Neural cell (in vitro differentiated cells): Measurements from ENCODE around the gene SERPINE2. TPM values are rescaled to one million over a fixed set of nuclear protein-coding genes. Genes with fewer than 3 reads are reported as not detected.

Experiments used
- H2AFZ ChIP-seq: fragments of 200-600, 300-800 bp; sonication (generic), shearing (Covaris generic); 2 replicates; pipeline ENCODE4 v1.6.0; 2014; ENCODE audit warnings: low read depth, mild to moderate bottlenecking, antibody characterized with exemption, low read length, moderate library complexity
- H3F3A ChIP-seq: fragments of 200-600 bp; shearing (Covaris generic); 2 replicates; pipeline ENCODE4 v1.6.1; 2016; ENCODE audit warnings: mild to moderate bottlenecking, moderate library complexity, mixed read lengths, antibody characterized with exemption, low read length; ENCODE audit not compliant: insufficient read depth, poor library complexity, severe bottlenecking
- H3K27ac ChIP-seq: fragments of 200-600, 300-800 bp; sonication (generic), shearing (Covaris generic); 2 replicates; pipeline ENCODE4 v1.5.1; 2014; ENCODE audit warnings: mild to moderate bottlenecking, low read length, moderate library complexity
- H3K27me3 ChIP-seq: fragments of 300-800, 200-600 bp; sonication (generic), shearing (Covaris generic); 2 replicates; pipeline ENCODE4 v1.6.0; 2014; ENCODE audit warnings: mild to moderate bottlenecking, low read depth, low read length, moderate library complexity; ENCODE audit not compliant: insufficient read depth
- H3K36me3 ChIP-seq: fragments of 300-800, 200-600 bp; sonication (generic), shearing (Covaris generic); 2 replicates; pipeline ENCODE4 v1.5.1; 2014; ENCODE audit warnings: mild to moderate bottlenecking, antibody characterized with exemption, low read length, moderate library complexity; ENCODE audit not compliant: insufficient read depth
- H3K4me2 ChIP-seq: fragments of 300-800, 200-600 bp; sonication (generic), shearing (Covaris generic); 2 replicates; pipeline ENCODE4 v1.6.0; 2014; ENCODE audit warnings: mild to moderate bottlenecking, low read length
- H3K4me3 ChIP-seq: fragments of 300-800, 200-600 bp; sonication (generic), shearing (Covaris generic); 2 replicates; pipeline ENCODE4 v1.5.1; 2014; ENCODE audit warnings: mild to moderate bottlenecking, low read length, moderate library complexity
- H3K79me2 ChIP-seq: fragments of 200-600 bp; shearing (Covaris generic); replicated peaks from 2 replicates; pipeline ENCODE4 v1.6.0; 2014; ENCODE audit warnings: mild to moderate bottlenecking, low read length, moderate library complexity; ENCODE audit not compliant: insufficient read depth
- H3K9ac ChIP-seq: fragments of 300-800, 200-600 bp; sonication (generic), shearing (Covaris generic); 2 replicates; pipeline ENCODE4 v1.6.1; 2016; ENCODE audit warnings: mild to moderate bottlenecking, low read length, mixed read lengths
- H3K9me2 ChIP-seq: fragments of 200-600 bp; shearing (Covaris generic); 2 replicates; pipeline ENCODE4 v1.6.1; 2016; ENCODE audit warnings: mild to moderate bottlenecking, low read length, mixed read lengths; ENCODE audit not compliant: insufficient read depth
- H3K9me3 ChIP-seq: fragments of 200-600, 300-800 bp; sonication (generic), shearing (Covaris generic); 2 replicates; pipeline ENCODE4 v1.6.1; 2016; ENCODE audit warnings: mild to moderate bottlenecking, mixed run types, low read length, moderate library complexity, mixed read lengths
- H4K20me1 ChIP-seq: fragments of 200-600 bp; shearing (Covaris generic); 2 replicates; pipeline ENCODE4 v1.6.1; 2016; ENCODE audit warnings: mild to moderate bottlenecking, mixed run types; ENCODE audit not compliant: insufficient read depth
- CTCF ChIP-seq: fragments of 450-650 bp; IDR thresholded peaks from 2 replicates; pipeline ENCODE4 v1.5.1; 2014; ENCODE audit warnings: antibody characterized with exemption, mild to moderate bottlenecking, moderate library complexity; ENCODE audit not compliant: poor library complexity, severe bottlenecking
- EP300 ChIP-seq: fragments of 450-650 bp; conservative IDR thresholded peaks from 2 replicates; pipeline ENCODE4 v1.6.1; 2014; ENCODE audit warnings: antibody characterized with exemption, mild to moderate bottlenecking, moderate library complexity; ENCODE audit not compliant: poor library complexity, severe bottlenecking
- EZH2 ChIP-seq: fragments of 200-600, 300-800 bp; shearing (Covaris generic), sonication (generic); IDR thresholded peaks from 2 replicates; pipeline ENCODE4 v1.6.1; 2014; ENCODE audit warnings: antibody characterized with exemption, low read length, borderline replicate concordance, mild to moderate bottlenecking; ENCODE audit not compliant: insufficient read depth, poor library complexity, severe bottlenecking
- MXI1 ChIP-seq: fragments of 450-650 bp; conservative IDR thresholded peaks from 2 replicates; pipeline ENCODE4 v1.6.1; 2014; ENCODE audit warnings: antibody characterized with exemption, mild to moderate bottlenecking; ENCODE audit not compliant: poor library complexity, severe bottlenecking
- POLR2AphosphoS5 ChIP-seq: IDR thresholded peaks from 2 replicates; pipeline ENCODE4 v1.6.1; 2012
- RAD21 ChIP-seq: fragments of 450-650 bp; conservative IDR thresholded peaks from 2 replicates; pipeline ENCODE4 v1.6.1; 2014; ENCODE audit warnings: antibody characterized with exemption, mild to moderate bottlenecking, moderate library complexity
- REST ChIP-seq: IDR thresholded peaks from 2 replicates; pipeline ENCODE4 v1.6.1; 2012; ENCODE audit warnings: borderline replicate concordance
- SMC3 ChIP-seq: fragments of 450-650 bp; conservative IDR thresholded peaks from 2 replicates; pipeline ENCODE4 v1.6.1; 2014; ENCODE audit warnings: antibody characterized with exemption, mild to moderate bottlenecking, moderate library complexity; ENCODE audit not compliant: poor library complexity
- TAF1 ChIP-seq: IDR thresholded peaks from 2 replicates; pipeline ENCODE4 v1.6.1; 2012; ENCODE audit warnings: low read depth
- polyA plus RNA-seq: library from polyadenylated mRNA; depleted of rRNA; stranded (reverse); fragments of >200 nt; gene quantifications from 2 replicates; pipeline ENCODE4 v1.2.3, GENCODE V29; 2014

The SERPINE2 gene
- polyA plus RNA-seq, 1 donor from 2014 or later: 38.5 TPM

- Histone ChIP-seq H3K79me2 (peaks cover 2% of the 10 kb centered on the region), H3F3A (no peaks in the 10 kb centered on the region), H4K20me1 (no peaks in the 10 kb centered on the region), H3K9ac (no peak overlapping the region), H3K9me2 (no peaks in the 10 kb centered on the region), H3K9me3 (no peaks in the 10 kb centered on the region), H3K4me3 (no peak overlapping the region), H3K36me3 (no peaks in the 10 kb centered on the region), H3K27ac (no peak overlapping the region), H2AFZ (no peak overlapping the region), H3K4me2 (no peak overlapping the region), H3K27me3 (no peaks in the 10 kb centered on the region)
- TF ChIP-seq TAF1 (no peak), POLR2AphosphoS5 (no peak), EP300 (no peak), RAD21 (no peak), CTCF (no peak), SMC3 (no peak), MXI1 (no peak)
Measured at GRCh38 chr2:223969315-223969714, 69.8 kb downstream of the SERPINE2 start.

- peaks cover 7% of the 10 kb centered on the region for H3K79me2 ChIP-seq
- no peak for TF ChIP-seq TAF1
- TF ChIP-seq CTCF: no peak
- TF ChIP-seq MXI1: no peak
- no peak for TF ChIP-seq SMC3
- no peak for TF ChIP-seq EZH2
- H4K20me1 ChIP-seq: no peaks in the 10 kb centered on the region
- no peak overlapping the region for H2AFZ ChIP-seq
- H3K4me2 ChIP-seq: no peak overlapping the region
- H3K9me3 ChIP-seq: no peaks in the 10 kb centered on the region
- no peaks in the 10 kb centered on the region for H3K9me2 ChIP-seq
- H3F3A ChIP-seq: no peaks in the 10 kb centered on the region
- no peak overlapping the region for H3K9ac ChIP-seq
- no peak overlapping the region for H3K4me3 ChIP-seq
- H3K36me3 ChIP-seq: no peaks in the 10 kb centered on the region
- H3K27me3 ChIP-seq: no peaks in the 10 kb centered on the region
- H3K27ac ChIP-seq: no peak overlapping the region
Measured at GRCh38 chr2:223967981-223968380, 71.1 kb downstream of the SERPINE2 start.

GRCh38 chr2:223959688-223960087 lies 79.4 kb downstream of the SERPINE2 start:
- no peaks in the 10 kb centered on the region for H3K36me3 ChIP-seq
- no peak overlapping the region for H3K9ac ChIP-seq
- H2AFZ ChIP-seq: no peak overlapping the region
- no peaks in the 10 kb centered on the region for H4K20me1 ChIP-seq
- H3K4me2 ChIP-seq: peak overlapping the region; percentile 68
- TF ChIP-seq RAD21 (no peak), POLR2AphosphoS5 (no peak), EP300 (no peak), MXI1 (no peak), EZH2 (no peak), REST (no peak), CTCF (no peak), SMC3 (no peak)
- no peak overlapping the region for H3K27ac ChIP-seq
- H3K27me3 ChIP-seq: no peaks in the 10 kb centered on the region
- H3F3A ChIP-seq: no peaks in the 10 kb centered on the region
- peaks cover 57% of the 10 kb centered on the region for H3K79me2 ChIP-seq
- H3K9me3 ChIP-seq: no peaks in the 10 kb centered on the region
- no peaks in the 10 kb centered on the region for H3K9me2 ChIP-seq
- peak overlapping the region; percentile 89 for H3K4me3 ChIP-seq
